ENCODE results near the gene MGAT5B. TPM values are rescaled to one million over a fixed set of nuclear protein-coding genes. Genes with fewer than 3 reads are reported as not detected.

Gene MGAT5B
- total RNA-seq, 1 donor from 2014 or later = 0.20 TPM

GRCh38 chr17:76868669-76869495, 678 bp downstream of the MGAT5B start:
- no peak for TF ChIP-seq CTCF (IDR thresholded peaks at IDR 0.05)
- peaks cover 26% of the 10 kb centered on the region for H3K4me1 Mint-ChIP-seq (ENCODE audit: low read depth)
- no peak overlapping the region for H3K27ac Mint-ChIP-seq (ENCODE audit: unreplicated experiment)
- no peaks in the 10 kb centered on the region for H3K9me3 Mint-ChIP-seq (ENCODE audit: low read depth)
- DNase-seq (ENCODE audit: low spot score) = no peak
- H3K27me3 Mint-ChIP-seq (ENCODE audit: low read depth) = peaks cover 8% of the 10 kb centered on the region
- H3K36me3 Mint-ChIP-seq (ENCODE audit: low read depth) = no peaks in the 10 kb centered on the region
- H3K4me3 Mint-ChIP-seq (ENCODE audit: unreplicated experiment) = no peak overlapping the region

GRCh38 chr17:76869496-76870376, 1.5 kb downstream of the MGAT5B start:
- no peak for TF ChIP-seq CTCF (IDR thresholded peaks at IDR 0.05)
- Mint-ChIP-seq H3K4me1 (ENCODE audit: low read depth) (peaks cover 26% of the 10 kb centered on the region), H3K27me3 (ENCODE audit: low read depth) (peaks cover 11% of the 10 kb centered on the region), H3K4me3 (ENCODE audit: unreplicated experiment) (no peak overlapping the region), H3K36me3 (ENCODE audit: low read depth) (no peaks in the 10 kb centered on the region), H3K9me3 (ENCODE audit: low read depth) (no peaks in the 10 kb centered on the region), H3K27ac (ENCODE audit: unreplicated experiment) (no peak overlapping the region)
- DNase-seq (ENCODE audit: low spot score) = no peak

GRCh38 chr17:76870377-76870714, 2.1 kb downstream of the MGAT5B start:
- no peak overlapping the region for H3K27ac Mint-ChIP-seq (ENCODE audit: unreplicated experiment)
- TF ChIP-seq CTCF (IDR thresholded peaks at IDR 0.05) = no peak
- H3K36me3 Mint-ChIP-seq (ENCODE audit: low read depth) = no peaks in the 10 kb centered on the region
- peaks cover 26% of the 10 kb centered on the region for H3K4me1 Mint-ChIP-seq (ENCODE audit: low read depth)
- H3K27me3 Mint-ChIP-seq (ENCODE audit: low read depth) = peaks cover 14% of the 10 kb centered on the region
- no peak overlapping the region for H3K4me3 Mint-ChIP-seq (ENCODE audit: unreplicated experiment)
- H3K9me3 Mint-ChIP-seq (ENCODE audit: low read depth) = peaks cover 2% of the 10 kb centered on the region
- DNase-seq (ENCODE audit: low spot score) = no peak

GRCh38 chr17:76871668-76872067, 3.5 kb downstream of the MGAT5B start:
- no peak overlapping the region for H3K27ac Mint-ChIP-seq (ENCODE audit: unreplicated experiment)
- DNase-seq (ENCODE audit: low spot score) = no peak
- H3K27me3 Mint-ChIP-seq (ENCODE audit: low read depth) = peaks cover 14% of the 10 kb centered on the region
- peaks cover 26% of the 10 kb centered on the region for H3K4me1 Mint-ChIP-seq (ENCODE audit: low read depth)
- H3K36me3 Mint-ChIP-seq (ENCODE audit: low read depth) = no peaks in the 10 kb centered on the region
- H3K9me3 Mint-ChIP-seq (ENCODE audit: low read depth) = peaks cover 3% of the 10 kb centered on the region
- H3K4me3 Mint-ChIP-seq (ENCODE audit: unreplicated experiment) = no peak overlapping the region
- no peak for TF ChIP-seq CTCF (IDR thresholded peaks at IDR 0.05)

- DNase-seq (ENCODE audit: low spot score) = no peak
- peak overlapping the region; percentile 3 for H3K4me3 Mint-ChIP-seq (ENCODE audit: unreplicated experiment)
- H3K27me3 Mint-ChIP-seq (ENCODE audit: low read depth) = peaks cover 15% of the 10 kb centered on the region
- no peaks in the 10 kb centered on the region for H3K36me3 Mint-ChIP-seq (ENCODE audit: low read depth)
- peaks cover 22% of the 10 kb centered on the region for H3K4me1 Mint-ChIP-seq (ENCODE audit: low read depth)
- peak overlapping the region; percentile 73 for H3K27ac Mint-ChIP-seq (ENCODE audit: unreplicated experiment)
- H3K9me3 Mint-ChIP-seq (ENCODE audit: low read depth) = peaks cover 3% of the 10 kb centered on the region
- no peak for TF ChIP-seq CTCF (IDR thresholded peaks at IDR 0.05)
Measured at GRCh38 chr17:76872221-76872873, 4.1 kb downstream of the MGAT5B start.

Data from chondrocyte (in vitro differentiated cells).